ENCODE results near the gene JAM2.

JAM2 gene

DNA sequence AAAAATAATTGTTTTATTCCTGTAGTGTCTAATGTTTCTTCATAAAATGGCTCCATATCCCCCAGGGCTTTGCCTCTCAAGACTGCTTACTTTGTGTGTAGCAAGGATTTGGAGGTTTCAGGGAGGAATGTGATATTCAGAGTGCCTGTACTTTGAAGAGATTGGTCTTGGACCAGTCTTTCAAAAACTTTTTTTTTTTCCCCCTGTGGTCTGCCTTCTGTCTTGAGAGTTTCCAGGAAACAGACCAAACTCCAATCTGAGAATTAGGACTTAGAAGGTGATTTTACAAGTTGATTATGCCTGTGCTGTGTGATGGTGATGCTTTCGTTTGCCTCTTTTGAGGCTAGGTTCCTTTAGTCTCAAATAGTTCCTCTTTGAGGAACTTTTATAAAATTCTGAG, 121.6 kb downstream of the JAM2 start:
- Histone ChIP-seq H3K9ac (ENCODE audit: low read length) (no peak overlapping the region), H3K27ac (ENCODE audit: low read length) (no peak overlapping the region), H3K27me3 (ENCODE audit: low read depth, low read length) (no peaks in the 10 kb centered on the region), H3K9me3 (ENCODE audit: insufficient read depth, low read length) (no peaks in the 10 kb centered on the region), H4K20me1 (ENCODE audit: insufficient read depth, low read length) (no peaks in the 10 kb centered on the region), H3K4me3 (ENCODE audit: low read length) (no peak overlapping the region), H3K36me3 (replicated peaks; ENCODE audit: low read depth, low read length) (peaks cover 24% of the 10 kb centered on the region), H3K4me1 (ENCODE audit: low read length) (no peaks in the 10 kb centered on the region), H2AFZ (ENCODE audit: low read depth, low read length) (no peak overlapping the region), H3K79me2 (ENCODE audit: low read length) (no peaks in the 10 kb centered on the region), H3K4me2 (ENCODE audit: low read length) (no peak overlapping the region)
- no peak for TF ChIP-seq EZH2phosphoT487 (IDR thresholded peaks at IDR 0.05; ENCODE audit: low read depth)
- TF ChIP-seq, protein P1, sequence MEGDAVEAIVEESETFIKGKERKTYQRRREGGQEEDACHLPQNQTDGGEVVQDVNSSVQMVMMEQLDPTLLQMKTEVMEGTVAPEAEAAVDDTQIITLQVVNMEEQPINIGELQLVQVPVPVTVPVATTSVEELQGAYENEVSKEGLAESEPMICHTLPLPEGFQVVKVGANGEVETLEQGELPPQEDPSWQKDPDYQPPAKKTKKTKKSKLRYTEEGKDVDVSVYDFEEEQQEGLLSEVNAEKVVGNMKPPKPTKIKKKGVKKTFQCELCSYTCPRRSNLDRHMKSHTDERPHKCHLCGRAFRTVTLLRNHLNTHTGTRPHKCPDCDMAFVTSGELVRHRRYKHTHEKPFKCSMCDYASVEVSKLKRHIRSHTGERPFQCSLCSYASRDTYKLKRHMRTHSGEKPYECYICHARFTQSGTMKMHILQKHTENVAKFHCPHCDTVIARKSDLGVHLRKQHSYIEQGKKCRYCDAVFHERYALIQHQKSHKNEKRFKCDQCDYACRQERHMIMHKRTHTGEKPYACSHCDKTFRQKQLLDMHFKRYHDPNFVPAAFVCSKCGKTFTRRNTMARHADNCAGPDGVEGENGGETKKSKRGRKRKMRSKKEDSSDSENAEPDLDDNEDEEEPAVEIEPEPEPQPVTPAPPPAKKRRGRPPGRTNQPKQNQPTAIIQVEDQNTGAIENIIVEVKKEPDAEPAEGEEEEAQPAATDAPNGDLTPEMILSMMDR (IDR thresholded peaks at IDR 0.05; ENCODE audit: low read depth, low read length) = no peak

DNA sequence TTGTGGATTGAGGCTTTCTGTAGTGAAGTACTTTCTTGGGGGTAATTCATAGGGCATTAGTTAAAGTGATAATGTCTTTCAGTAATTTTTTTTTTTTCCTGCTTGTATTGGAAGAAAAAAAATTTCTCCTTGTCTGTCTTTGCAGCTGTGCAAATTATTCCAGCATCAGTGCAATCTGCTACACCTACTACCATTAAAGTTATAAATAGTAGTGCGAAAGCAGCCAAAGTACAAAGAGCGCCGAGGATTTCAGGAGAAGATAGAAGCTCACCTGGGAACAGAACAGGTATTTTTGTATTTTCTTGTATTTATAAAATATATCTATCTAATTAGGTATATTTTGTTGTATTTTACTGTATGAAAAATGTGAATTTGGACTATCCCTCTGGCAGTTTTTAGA, 125.0 kb downstream of the JAM2 start:
- H3K79me2 ChIP-seq (ENCODE audit: low read length) = no peaks in the 10 kb centered on the region
- TF ChIP-seq EZH2phosphoT487 (IDR thresholded peaks at IDR 0.05; ENCODE audit: low read depth) = no peak
- TF ChIP-seq, protein P1 (IDR thresholded peaks at IDR 0.05; ENCODE audit: low read depth, low read length) = no peak
- no peak overlapping the region for H3K27ac ChIP-seq (ENCODE audit: low read length)
- H3K36me3 ChIP-seq (replicated peaks; ENCODE audit: low read depth, low read length) = peaks cover 36% of the 10 kb centered on the region
- no peak overlapping the region for H3K4me3 ChIP-seq (ENCODE audit: low read length)
- H3K9me3 ChIP-seq (ENCODE audit: insufficient read depth, low read length) = no peaks in the 10 kb centered on the region
- no peaks in the 10 kb centered on the region for H3K4me1 ChIP-seq (ENCODE audit: low read length)
- no peaks in the 10 kb centered on the region for H3K27me3 ChIP-seq (ENCODE audit: low read depth, low read length)
- H4K20me1 ChIP-seq (ENCODE audit: insufficient read depth, low read length) = no peaks in the 10 kb centered on the region
- H3K9ac ChIP-seq (ENCODE audit: low read length) = no peak overlapping the region
- no peak overlapping the region for H2AFZ ChIP-seq (ENCODE audit: low read depth, low read length)
- H3K4me2 ChIP-seq (ENCODE audit: low read length) = no peak overlapping the region

All from OCI-LY3 (cell line).